Choroid plexus epithelial cell (primary cell): Measurements from ENCODE around the gene FAM219A.

Experiments
- DNase-seq: peaks from one replicate; pipeline ENCODE4 v3.0.0-alpha.2; 2010; ENCODE audit warnings: low read depth
- H3K4me3 ChIP-seq: 2 replicates; pipeline ENCODE4 v1.5.1; 2011; ENCODE audit warnings: low read depth, mild to moderate bottlenecking, control low read depth, low read length, moderate library complexity
- TF ChIP-seq, protein P1 (sequence below): conservative IDR thresholded peaks from 2 replicates; pipeline ENCODE4 v1.5.1; 2011; ENCODE audit warnings: low read depth, mild to moderate bottlenecking, control low read depth, inconsistent platforms, low read length, moderate library complexity

Gene FAM219A

DNA sequence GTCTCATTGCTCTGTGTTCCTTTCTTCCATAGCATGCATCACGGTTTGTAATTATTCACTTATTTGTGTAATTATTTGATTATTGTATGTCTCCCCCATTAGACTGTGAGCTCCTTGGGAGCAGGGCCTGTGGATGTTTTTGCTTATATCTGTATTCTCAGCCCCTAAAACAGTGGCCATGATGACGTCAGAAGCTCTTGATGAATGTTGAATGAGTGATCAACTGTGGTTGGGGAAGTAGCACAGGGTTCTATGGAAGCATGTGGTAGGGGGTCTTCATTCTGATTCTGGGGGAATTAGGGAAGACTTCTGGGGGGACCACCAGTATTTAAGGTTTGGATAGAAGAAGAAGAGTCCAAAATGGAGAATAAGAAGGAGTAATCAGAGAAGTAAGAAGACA lies 6.2 kb upstream of the FAM219A start:
- TF ChIP-seq, protein P1, sequence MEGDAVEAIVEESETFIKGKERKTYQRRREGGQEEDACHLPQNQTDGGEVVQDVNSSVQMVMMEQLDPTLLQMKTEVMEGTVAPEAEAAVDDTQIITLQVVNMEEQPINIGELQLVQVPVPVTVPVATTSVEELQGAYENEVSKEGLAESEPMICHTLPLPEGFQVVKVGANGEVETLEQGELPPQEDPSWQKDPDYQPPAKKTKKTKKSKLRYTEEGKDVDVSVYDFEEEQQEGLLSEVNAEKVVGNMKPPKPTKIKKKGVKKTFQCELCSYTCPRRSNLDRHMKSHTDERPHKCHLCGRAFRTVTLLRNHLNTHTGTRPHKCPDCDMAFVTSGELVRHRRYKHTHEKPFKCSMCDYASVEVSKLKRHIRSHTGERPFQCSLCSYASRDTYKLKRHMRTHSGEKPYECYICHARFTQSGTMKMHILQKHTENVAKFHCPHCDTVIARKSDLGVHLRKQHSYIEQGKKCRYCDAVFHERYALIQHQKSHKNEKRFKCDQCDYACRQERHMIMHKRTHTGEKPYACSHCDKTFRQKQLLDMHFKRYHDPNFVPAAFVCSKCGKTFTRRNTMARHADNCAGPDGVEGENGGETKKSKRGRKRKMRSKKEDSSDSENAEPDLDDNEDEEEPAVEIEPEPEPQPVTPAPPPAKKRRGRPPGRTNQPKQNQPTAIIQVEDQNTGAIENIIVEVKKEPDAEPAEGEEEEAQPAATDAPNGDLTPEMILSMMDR = no peak
- H3K4me3 ChIP-seq = no peak overlapping the region
- DNase-seq = no peak

DNA sequence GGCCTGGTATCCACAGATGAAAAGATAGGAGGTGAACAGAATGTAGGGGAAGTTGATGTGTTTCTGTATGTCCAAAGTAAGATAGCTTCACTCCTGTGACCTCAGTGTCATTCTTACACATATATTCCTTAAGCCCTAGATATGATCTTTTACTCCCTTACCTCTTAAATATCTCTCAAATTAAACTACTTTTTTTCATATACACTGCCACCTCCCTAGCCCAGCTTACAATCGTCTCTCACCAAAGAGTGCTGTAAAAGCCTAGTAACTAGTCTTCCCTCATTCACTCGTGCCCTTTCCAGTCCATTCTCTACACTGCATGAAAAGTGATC lies 5.5 kb upstream of the FAM219A start:
- DNase-seq = no peak
- TF ChIP-seq, protein P1 = no peak
- no peak overlapping the region for H3K4me3 ChIP-seq

DNA sequence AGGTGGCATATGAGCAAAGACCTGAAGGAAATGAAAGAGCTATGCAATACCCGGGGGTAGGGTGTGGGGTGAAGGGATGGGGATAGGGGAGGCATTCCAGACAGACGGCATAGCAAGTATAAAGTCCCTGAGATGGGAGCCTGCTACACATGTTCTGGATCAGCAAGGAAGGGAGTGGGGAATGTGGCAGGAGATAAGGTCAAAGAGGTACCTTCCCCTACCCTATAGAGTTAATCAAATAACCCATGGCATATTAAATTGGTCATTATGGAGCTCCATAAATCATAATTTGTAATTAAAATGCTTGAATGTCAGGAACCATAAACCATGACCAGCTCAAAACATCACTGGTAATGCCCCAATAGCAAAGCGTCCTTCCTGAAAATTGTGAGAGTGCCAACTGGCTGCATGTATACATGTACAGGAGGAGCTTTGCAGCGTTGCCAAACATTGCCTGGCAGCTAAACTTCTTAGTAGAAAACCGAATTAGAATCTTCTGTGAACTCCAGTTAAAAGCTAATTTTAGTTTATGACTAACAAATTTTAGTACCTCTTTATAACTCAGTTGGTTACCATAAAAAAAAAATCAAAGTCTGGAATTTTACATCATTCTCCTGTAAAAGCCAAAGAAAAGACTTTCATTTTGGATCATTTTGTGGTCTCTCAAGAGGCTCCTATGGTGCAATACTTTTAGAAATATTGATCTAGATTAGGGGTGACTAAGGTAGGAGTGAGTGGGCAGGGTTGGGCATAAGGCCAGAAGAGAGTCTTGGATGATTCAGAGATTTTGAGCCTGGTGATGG lies 4.9 kb upstream of the FAM219A start:
- TF ChIP-seq, protein P1 = no peak
- peak; percentile 32 for DNase-seq

DNA sequence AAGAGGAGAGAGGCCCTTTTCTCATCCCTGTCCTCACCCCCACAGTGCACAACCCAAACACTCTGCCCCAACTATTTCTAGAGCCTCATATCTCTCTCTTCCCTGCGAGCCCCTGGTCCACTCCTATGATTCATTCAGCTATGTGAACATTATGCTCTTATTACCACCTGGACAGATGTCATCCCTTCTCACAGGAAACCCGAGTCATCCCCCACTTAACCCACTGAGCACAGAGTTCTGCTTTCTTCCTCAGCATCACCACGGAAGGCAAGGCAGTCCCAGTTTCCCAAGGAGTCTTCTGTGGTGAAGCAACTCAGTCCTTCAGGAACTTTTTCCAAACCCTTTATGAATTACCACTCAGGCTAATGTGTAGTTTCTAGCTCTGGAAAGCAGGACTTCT lies 1.6 kb upstream of the FAM219A start:
- no peak overlapping the region for H3K4me3 ChIP-seq
- TF ChIP-seq, protein P1 = no peak
- no peak for DNase-seq

More for the DNA sequence above, 4.9 kb upstream of the FAM219A start:
- no peak overlapping the region for H3K4me3 ChIP-seq

DNA sequence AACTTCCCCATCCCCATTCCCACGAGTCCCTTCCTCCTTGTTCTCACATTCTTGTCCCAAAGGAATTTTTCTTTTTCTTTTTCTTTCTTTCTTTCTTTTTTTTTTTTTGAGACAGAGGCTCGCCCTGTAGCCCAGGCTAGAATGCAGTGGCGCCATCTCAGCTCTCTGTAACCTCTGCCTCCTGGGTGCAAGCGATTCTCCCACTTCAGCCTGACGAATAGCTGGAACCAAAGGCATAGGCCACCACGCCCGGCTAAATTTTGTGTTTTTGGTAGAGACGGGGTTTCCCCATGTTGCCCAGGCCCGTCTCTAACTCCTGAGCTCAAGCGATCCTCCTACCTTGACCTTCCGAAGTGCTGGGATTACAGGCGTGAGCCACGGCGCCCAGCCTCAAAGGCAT lies 986 bp upstream of the FAM219A start:
- no peak overlapping the region for H3K4me3 ChIP-seq
- TF ChIP-seq, protein P1 = no peak
- no peak for DNase-seq

DNA sequence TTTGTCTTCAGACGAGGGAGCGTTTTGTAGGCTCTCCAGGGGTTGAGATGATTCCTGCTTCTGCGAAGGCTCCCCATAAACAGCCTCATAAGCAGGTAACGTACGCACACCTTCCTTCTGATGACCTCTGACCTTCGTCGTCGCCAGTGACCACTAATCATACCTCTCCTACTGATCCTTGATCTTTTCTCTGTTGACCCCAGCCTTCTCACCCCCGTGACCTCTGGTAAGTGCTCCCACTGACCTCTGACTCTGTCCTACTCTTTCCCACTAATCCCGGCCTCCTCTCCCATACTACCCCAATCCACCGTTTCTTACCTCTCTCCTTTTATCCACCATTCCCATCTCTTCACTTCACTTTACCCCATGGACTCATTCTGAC lies 580 bp upstream of the FAM219A start:
- TF ChIP-seq, protein P1 = no peak
- DNase-seq = no peak
- H3K4me3 ChIP-seq = peak overlapping the region; percentile 38
